AG09309 (cell line): ENCODE data around the gene BTNL3.

Source experiments
- DNase-seq: peaks from one replicate; pipeline ENCODE4 v3.0.0-alpha.2; 2010; ENCODE audit warnings: low read depth
- H3K4me3 ChIP-seq: 2 replicates; pipeline ENCODE4 v1.5.1; 2011; ENCODE audit warnings: mild to moderate bottlenecking, low read depth, low read length, moderate library complexity; ENCODE audit not compliant: control insufficient read depth
- CTCF ChIP-seq: IDR thresholded peaks from 2 replicates; pipeline ENCODE4 v1.5.1; 2011; ENCODE audit warnings: mild to moderate bottlenecking, low read depth, low read length, inconsistent platforms; ENCODE audit not compliant: insufficient read depth, control insufficient read depth; ENCODE audit errors: missing control alignments

The BTNL3 gene

GRCh38 chr5:180970875-180971274 is 17.8 kb upstream of the BTNL3 start:
- TF ChIP-seq CTCF, result no peak
- no peak overlapping the region for H3K4me3 ChIP-seq
- no peak for DNase-seq

GRCh38 chr5:180974612-180975315 is 13.9 kb upstream of the BTNL3 start:
- no peak for TF ChIP-seq CTCF
- no peak for DNase-seq
- H3K4me3 ChIP-seq, result no peak overlapping the region

- H3K4me3 ChIP-seq, result no peak overlapping the region
- TF ChIP-seq CTCF, result no peak
- DNase-seq, result no peak
These were observed 13.3 kb upstream of the BTNL3 start for GRCh38 chr5:180975338-180975737.

- no peak for DNase-seq
- H3K4me3 ChIP-seq, result no peak overlapping the region
These were observed 12.1 kb upstream of the BTNL3 start for GRCh38 chr5:180976518-180976917.

GRCh38 chr5:180977852-180978251 is 10.8 kb upstream of the BTNL3 start:
- H3K4me3 ChIP-seq, result no peak overlapping the region
- no peak for TF ChIP-seq CTCF
- no peak for DNase-seq

More at GRCh38 chr5:180976518-180976917, 12.1 kb upstream of the BTNL3 start:
- TF ChIP-seq CTCF, result no peak

GRCh38 chr5:180982008-180982741 is 6.5 kb upstream of the BTNL3 start:
- TF ChIP-seq CTCF, result no peak
- no peak for DNase-seq
- no peak overlapping the region for H3K4me3 ChIP-seq
